ENCODE data around the gene IGFALS.

The IGFALS gene

DNA sequence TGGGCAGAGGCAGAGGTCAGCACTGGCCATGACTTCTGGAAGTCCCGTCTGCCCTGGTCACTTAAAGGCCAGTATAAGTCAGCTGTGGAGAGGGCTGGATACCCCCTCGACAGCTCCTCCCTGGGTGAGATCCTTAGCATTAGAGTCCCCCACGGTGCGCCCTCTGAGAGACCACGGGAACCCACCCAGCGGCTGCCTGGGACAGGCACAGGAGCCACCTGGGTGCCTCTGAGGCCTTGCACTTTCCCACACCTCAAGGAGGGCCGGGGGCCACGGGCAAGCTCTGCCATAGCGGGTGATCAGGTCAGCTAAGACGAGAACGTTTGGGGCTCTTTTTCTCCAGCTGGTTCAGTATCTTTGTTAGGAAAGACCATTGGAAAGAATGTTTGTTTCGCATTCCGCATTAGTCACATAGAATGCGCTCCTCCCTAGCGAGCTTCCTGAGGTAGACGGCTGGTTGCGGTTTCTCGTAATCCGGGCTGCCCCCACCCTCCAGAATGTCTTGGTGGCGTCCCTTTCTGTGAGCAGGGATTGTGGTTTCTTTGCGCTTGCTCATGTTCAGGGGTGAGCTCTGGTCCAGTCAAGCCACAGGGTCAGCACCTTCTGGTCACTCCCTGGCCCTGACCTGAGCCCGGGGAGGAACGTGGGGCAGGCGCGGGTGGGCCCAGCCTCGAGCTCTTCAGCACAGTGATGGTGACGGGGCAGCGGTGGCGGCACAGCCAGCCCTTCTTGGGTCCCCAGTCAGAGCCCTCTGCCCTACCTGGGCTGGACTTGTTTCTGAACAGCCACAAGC is 47.4 kb downstream of the IGFALS start:
- no peak for DNase-seq
- no peak overlapping the region for H3K4me3 ChIP-seq
- H3K9me3 ChIP-seq = no peaks in the 10 kb centered on the region
- H3K4me1 ChIP-seq = no peaks in the 10 kb centered on the region
- TF ChIP-seq, protein P1, sequence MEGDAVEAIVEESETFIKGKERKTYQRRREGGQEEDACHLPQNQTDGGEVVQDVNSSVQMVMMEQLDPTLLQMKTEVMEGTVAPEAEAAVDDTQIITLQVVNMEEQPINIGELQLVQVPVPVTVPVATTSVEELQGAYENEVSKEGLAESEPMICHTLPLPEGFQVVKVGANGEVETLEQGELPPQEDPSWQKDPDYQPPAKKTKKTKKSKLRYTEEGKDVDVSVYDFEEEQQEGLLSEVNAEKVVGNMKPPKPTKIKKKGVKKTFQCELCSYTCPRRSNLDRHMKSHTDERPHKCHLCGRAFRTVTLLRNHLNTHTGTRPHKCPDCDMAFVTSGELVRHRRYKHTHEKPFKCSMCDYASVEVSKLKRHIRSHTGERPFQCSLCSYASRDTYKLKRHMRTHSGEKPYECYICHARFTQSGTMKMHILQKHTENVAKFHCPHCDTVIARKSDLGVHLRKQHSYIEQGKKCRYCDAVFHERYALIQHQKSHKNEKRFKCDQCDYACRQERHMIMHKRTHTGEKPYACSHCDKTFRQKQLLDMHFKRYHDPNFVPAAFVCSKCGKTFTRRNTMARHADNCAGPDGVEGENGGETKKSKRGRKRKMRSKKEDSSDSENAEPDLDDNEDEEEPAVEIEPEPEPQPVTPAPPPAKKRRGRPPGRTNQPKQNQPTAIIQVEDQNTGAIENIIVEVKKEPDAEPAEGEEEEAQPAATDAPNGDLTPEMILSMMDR (IDR thresholded peaks at IDR 0.05) = no peak
- no peak overlapping the region for H3K27ac ChIP-seq
- H3K27me3 ChIP-seq = no peaks in the 10 kb centered on the region
- intact Hi-C loops (cut with DNase I; ENCODE audit: low total_unique reads) = no loop called here
- H3K36me3 ChIP-seq = peaks cover 40 to 96% (median 79%) of the 10 kb centered on the region in 3 donors

DNA sequence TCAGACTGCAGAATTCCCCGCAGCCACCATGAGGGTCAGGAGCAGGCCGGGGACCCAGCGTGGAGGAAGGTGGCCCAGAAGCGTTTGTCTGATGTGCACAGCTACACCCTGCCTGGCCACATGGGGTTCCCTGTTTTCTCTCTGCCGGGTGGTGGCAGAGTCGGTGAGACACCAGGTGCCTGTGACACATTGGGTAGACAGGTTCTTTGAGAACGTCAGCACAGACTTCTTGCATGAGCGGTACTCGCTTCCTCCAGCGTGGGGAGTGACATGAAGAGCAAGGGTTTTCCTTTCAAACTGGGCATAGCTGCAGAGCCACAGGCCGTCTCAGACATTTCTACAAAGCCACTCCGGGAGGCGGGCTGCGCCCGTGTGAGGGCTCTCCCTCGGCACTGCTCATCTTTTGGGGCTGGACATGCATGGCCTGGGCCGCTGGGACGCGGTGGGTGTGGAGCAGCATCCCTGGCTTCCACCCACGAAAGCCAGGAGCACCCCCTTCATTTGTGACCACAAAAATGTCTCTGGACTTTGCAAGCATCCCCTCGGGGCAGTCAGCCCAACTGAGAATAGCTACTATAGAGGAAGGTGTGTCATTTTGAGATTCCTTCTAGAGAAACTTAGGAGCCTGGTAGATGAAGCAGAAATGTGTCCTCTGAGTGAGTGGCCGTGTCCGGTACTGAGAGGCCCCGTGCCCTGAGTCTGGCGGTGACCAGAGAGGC is 48.2 kb downstream of the IGFALS start:
- intact Hi-C loops (cut with DNase I; ENCODE audit: low total_unique reads) = no loop called here
- TF ChIP-seq, protein P1 (IDR thresholded peaks at IDR 0.05) = no peak
- Histone ChIP-seq H3K36me3 (peaks cover 40 to 96% (median 80%) of the 10 kb centered on the region in 3 donors), H3K4me1 (no peaks in the 10 kb centered on the region), H3K27me3 (no peaks in the 10 kb centered on the region), H3K4me3 (no peak overlapping the region), H3K9me3 (no peaks in the 10 kb centered on the region), H3K27ac (no peak overlapping the region)
- no peak for DNase-seq

DNA sequence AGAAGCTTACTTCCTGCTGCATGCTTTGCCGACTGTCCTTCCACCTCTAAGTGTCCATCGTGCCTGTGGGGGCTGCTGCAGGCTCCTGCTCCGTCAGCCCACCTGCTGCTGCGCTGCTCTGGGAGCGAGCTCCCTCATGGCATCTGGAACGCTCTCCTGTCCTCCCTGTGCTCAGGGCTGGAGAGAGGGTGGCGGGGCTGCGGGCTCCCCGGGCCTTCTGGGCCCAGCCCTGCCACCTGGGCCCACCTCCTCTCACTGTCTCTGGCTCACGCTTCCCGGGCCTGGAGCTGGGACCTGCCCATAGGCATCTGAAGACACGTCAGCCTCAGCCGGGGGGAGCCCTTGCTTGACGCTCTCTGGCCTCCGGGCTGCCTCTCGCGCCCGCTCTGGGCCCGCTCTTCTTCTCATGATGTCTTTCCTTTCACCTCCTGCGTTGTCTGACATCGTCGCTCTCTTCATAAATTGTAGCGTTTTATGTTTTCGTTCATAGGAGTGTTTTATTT is 49.1 kb downstream of the IGFALS start:
- TF ChIP-seq, protein P1 (IDR thresholded peaks at IDR 0.05) = no peak
- no peaks in the 10 kb centered on the region for H3K4me1 ChIP-seq
- DNase-seq = no peak
- intact Hi-C loops (cut with DNase I; ENCODE audit: low total_unique reads) = no loop called here
- H3K4me3 ChIP-seq = no peak overlapping the region
- no peaks in the 10 kb centered on the region for H3K9me3 ChIP-seq
- H3K27me3 ChIP-seq = no peaks in the 10 kb centered on the region
- no peak overlapping the region for H3K27ac ChIP-seq
- peaks cover 33 to 92% (median 78%) of the 10 kb centered on the region in 3 donors for H3K36me3 ChIP-seq

DNA sequence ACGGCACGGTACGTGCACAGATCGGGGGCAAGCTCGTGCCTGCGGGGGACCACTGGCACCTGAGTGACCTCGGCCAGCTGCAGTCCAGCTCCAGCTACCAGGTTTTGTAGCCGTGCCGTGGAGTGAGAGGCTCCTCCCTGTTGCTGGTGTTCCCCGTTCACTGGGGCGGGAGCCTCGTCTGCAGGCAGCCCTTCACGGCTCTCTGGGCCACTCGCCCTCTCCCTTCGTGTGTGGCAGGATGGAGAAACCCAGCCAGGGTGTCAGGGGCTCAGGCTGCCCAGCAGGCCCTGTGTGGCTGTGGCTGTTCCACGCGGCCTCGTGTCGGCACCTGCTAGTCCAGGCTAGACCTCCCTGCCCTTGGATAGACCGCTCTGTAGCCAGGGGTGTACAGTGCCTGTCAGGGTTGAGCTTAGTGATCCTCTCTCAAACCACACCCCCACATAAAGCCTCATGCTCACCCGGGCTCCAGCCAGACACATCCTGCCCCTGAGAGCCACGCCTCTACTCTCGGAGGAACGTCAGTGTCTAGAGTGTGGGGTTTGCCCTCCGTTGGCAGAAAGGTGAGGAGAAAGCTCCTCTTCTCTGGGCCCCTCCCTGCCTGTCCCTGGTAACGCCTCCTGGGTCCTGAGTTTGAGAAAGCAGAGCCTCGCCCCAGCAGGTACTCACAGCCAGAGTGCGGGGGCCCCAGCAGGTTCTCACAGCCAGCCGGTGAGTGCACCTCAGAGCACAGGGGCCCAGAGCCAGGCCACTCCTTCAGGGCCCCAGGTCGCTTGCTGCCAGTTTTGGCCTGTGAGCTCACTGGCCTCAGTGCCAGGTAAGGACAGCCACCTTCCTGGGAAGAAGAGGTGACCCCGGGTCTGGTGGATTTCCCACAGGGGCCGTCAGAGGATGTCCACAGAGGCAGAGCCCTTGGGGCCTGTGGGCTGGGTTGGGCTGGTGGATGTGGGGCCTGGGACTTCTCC is 49.8 kb downstream of the IGFALS start:
- H3K27me3 ChIP-seq = no peaks in the 10 kb centered on the region
- peaks cover 26 to 84% (median 71%) of the 10 kb centered on the region in 3 donors for H3K36me3 ChIP-seq
- no peak for DNase-seq
- H3K9me3 ChIP-seq = no peaks in the 10 kb centered on the region
- intact Hi-C loops (cut with DNase I; ENCODE audit: low total_unique reads) = no loop called here
- no peak overlapping the region for H3K27ac ChIP-seq
- no peaks in the 10 kb centered on the region for H3K4me1 ChIP-seq
- H3K4me3 ChIP-seq = no peak overlapping the region
- TF ChIP-seq, protein P1 (IDR thresholded peaks at IDR 0.05) = no peak

DNA sequence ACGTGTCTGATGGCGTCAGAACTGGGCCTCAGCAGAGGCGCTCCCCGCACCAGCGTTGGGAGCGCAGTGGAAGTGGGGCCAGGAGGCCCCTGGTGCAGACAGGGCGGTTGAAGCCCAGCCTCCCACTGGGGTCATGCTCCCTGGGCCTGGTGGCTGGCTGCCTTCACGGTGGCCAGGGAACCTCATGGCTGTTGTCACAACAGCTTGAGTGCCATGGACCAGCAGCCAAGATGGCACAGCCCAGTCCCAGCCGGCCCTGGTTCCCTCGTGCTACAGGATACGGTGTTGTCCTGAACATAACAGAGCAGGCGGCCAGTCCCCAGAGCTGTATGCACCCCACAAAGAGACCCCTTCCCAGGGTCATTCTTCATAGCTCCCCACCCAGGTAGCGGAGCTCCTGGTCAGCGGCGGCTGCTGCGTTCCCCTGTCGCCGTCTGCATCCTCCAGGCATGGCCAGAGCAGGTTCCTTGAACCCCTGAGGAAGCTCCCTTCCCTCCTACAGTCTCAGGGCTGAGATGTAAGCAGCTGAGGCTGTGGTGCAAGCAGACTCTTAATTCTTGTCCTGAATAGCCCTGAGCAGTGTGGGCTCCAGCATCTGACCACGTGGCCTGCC is 51.8 kb downstream of the IGFALS start:
- Histone ChIP-seq H3K27ac (no peak overlapping the region), H3K4me1 (no peaks in the 10 kb centered on the region), H3K36me3 (peaks cover 15 to 64% (median 51%) of the 10 kb centered on the region in 3 donors), H3K4me3 (no peak overlapping the region), H3K9me3 (no peaks in the 10 kb centered on the region), H3K27me3 (no peaks in the 10 kb centered on the region)
- DNase-seq = no peak
- intact Hi-C loops (cut with DNase I; ENCODE audit: low total_unique reads) = no loop called here
- TF ChIP-seq, protein P1 (IDR thresholded peaks at IDR 0.05) = no peak

Data from tibial artery (tissue), 4 donors.